ENCODE measurements around the gene RBSN.

DNA sequence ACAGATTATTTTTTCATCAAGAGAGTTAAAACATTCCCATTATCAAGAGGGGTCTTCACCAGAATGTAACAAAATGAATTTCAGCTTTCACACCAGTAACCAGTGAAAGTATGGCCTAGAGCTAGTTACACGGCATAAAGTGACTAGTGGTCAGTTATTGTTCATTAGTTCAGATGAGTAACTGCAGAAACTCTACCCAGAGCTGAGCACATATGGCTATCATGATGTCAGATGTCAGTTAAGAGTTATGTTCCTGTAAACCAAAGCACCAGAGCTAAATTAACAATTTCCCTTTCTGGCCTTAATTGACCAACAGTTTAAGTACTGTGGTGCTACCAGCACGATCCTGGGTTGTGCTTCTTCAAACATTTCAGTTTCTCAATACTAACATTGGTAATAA lies 27.2 kb downstream of the RBSN start:
- TF ChIP-seq, protein P1, sequence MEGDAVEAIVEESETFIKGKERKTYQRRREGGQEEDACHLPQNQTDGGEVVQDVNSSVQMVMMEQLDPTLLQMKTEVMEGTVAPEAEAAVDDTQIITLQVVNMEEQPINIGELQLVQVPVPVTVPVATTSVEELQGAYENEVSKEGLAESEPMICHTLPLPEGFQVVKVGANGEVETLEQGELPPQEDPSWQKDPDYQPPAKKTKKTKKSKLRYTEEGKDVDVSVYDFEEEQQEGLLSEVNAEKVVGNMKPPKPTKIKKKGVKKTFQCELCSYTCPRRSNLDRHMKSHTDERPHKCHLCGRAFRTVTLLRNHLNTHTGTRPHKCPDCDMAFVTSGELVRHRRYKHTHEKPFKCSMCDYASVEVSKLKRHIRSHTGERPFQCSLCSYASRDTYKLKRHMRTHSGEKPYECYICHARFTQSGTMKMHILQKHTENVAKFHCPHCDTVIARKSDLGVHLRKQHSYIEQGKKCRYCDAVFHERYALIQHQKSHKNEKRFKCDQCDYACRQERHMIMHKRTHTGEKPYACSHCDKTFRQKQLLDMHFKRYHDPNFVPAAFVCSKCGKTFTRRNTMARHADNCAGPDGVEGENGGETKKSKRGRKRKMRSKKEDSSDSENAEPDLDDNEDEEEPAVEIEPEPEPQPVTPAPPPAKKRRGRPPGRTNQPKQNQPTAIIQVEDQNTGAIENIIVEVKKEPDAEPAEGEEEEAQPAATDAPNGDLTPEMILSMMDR (IDR thresholded peaks at IDR 0.05; ENCODE audit: low read depth, low read length), result no peak
- TF ChIP-seq POLR2A (IDR thresholded peaks at IDR 0.05; ENCODE audit: extremely low read depth, insufficient read length), result no peak
